HG02798 (cell line): ENCODE data around the gene NTM.
"Not testable (repeated sequence)": the region's sequence is repeated elsewhere in the genome, so short reads cannot be mapped to it uniquely, and the experiment has no call there.

Experiments used
- ATAC-seq: cut with Tn5 transposase; IDR thresholded peaks from one replicate; pipeline ENCODE4 v1.9.1; 2021; ENCODE audit warnings: mild to moderate bottlenecking; ENCODE audit not compliant: unreplicated experiment, poor library complexity

Gene NTM

GRCh38 chr11:132335311-132335710 lies 964.9 kb downstream of the NTM start:
- no peak for ATAC-seq

- ATAC-seq, result no peak
Measured at GRCh38 chr11:132336781-132337535, 966.5 kb downstream of the NTM start.

- ATAC-seq, result no peak
Measured at GRCh38 chr11:132337819-132338416, 967.5 kb downstream of the NTM start.

GRCh38 chr11:132342408-132342807 lies 972.0 kb downstream of the NTM start:
- ATAC-seq, result no peak

GRCh38 chr11:132343445-132344175 lies 973.2 kb downstream of the NTM start:
- peak; percentile 55 for ATAC-seq

GRCh38 chr11:132346558-132347148 lies 976.2 kb downstream of the NTM start:
- ATAC-seq, result no peak

- no peak for ATAC-seq
Measured at GRCh38 chr11:132347156-132348090, 977.0 kb downstream of the NTM start.

GRCh38 chr11:132349811-132350733 lies 979.7 kb downstream of the NTM start:
- no peak for ATAC-seq

- ATAC-seq, result no peak
Measured at GRCh38 chr11:132351050-132351449, 980.6 kb downstream of the NTM start.

GRCh38 chr11:132352497-132352896 lies 982.1 kb downstream of the NTM start:
- ATAC-seq, result no peak

GRCh38 chr11:132353255-132353654 lies 982.8 kb downstream of the NTM start:
- ATAC-seq, result no peak

- peak; percentile 76 for ATAC-seq
Measured at GRCh38 chr11:132357811-132358572, 987.6 kb downstream of the NTM start.

GRCh38 chr11:132358573-132358953 lies 988.1 kb downstream of the NTM start:
- peak; percentile 51 for ATAC-seq

GRCh38 chr11:132361011-132361550 lies 990.7 kb downstream of the NTM start:
- ATAC-seq, result no peak

GRCh38 chr11:132365650-132366049 lies 995.2 kb downstream of the NTM start:
- ATAC-seq, result no peak

GRCh38 chr11:132367293-132367692 lies 996.9 kb downstream of the NTM start:
- ATAC-seq, result no peak

GRCh38 chr11:132370114-132370513 lies 999.7 kb downstream of the NTM start:
- ATAC-seq, result not testable (repeated sequence)
